IPS-11a (cell line): ENCODE results near the gene LDLR.
A peak's percentile ranks its signal among the peaks of the same experiment; 100 is the strongest.
"Not testable (repeated sequence)": the region's sequence is repeated elsewhere in the genome, so short reads cannot be mapped to it uniquely, and the experiment has no call there.

Experiments used
- H3K4me3 ChIP-seq: one replicate; pipeline ENCODE4 v1.5.1; 2013; ENCODE audit warnings: low read depth, low read length, control low read depth

LDLR gene

DNA sequence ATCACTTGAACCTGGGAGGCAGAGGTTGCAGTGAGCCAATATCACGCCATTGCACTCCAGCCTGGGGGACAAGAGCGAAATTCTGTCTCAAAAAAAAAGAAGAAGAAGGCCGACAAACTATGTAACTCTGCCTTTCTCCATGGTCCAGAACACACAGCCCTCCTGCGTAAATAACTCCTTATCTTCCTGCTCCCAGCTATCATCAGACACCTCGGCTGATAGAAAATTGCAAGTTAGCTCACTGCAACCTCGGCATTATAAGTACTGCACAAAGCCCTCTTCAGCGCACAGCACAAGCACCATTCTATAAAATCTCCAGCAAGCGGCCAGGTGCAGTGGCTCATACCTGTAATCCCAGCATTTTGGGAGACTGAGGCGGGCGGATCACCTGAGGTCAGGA lies 14.4 kb downstream of the LDLR start:
- H3K4me3 ChIP-seq = not testable (repeated sequence)

DNA sequence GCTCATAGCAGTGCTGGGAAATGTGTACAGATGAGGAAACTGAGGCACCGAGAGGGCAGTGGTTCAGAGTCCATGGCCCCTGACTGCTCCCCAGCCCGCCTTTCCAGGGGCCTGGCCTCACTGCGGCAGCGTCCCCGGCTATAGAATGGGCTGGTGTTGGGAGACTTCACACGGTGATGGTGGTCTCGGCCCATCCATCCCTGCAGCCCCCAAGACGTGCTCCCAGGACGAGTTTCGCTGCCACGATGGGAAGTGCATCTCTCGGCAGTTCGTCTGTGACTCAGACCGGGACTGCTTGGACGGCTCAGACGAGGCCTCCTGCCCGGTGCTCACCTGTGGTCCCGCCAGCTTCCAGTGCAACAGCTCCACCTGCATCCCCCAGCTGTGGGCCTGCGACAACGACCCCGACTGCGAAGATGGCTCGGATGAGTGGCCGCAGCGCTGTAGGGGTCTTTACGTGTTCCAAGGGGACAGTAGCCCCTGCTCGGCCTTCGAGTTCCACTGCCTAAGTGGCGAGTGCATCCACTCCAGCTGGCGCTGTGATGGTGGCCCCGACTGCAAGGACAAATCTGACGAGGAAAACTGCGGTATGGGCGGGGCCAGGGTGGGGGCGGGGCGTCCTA lies 15.9 kb downstream of the LDLR start:
- H3K4me3 ChIP-seq = no peak overlapping the region

DNA sequence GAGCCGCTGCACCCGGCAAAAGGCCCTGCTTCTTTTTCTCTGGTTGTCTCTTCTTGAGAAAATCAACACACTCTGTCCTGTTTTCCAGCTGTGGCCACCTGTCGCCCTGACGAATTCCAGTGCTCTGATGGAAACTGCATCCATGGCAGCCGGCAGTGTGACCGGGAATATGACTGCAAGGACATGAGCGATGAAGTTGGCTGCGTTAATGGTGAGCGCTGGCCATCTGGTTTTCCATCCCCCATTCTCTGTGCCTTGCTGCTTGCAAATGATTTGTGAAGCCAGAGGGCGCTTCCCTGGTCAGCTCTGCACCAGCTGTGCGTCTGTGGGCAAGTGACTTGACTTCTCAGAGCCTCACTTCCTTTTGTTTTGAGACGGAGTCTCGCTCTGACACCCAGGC lies 17.2 kb downstream of the LDLR start:
- no peak overlapping the region for H3K4me3 ChIP-seq

DNA sequence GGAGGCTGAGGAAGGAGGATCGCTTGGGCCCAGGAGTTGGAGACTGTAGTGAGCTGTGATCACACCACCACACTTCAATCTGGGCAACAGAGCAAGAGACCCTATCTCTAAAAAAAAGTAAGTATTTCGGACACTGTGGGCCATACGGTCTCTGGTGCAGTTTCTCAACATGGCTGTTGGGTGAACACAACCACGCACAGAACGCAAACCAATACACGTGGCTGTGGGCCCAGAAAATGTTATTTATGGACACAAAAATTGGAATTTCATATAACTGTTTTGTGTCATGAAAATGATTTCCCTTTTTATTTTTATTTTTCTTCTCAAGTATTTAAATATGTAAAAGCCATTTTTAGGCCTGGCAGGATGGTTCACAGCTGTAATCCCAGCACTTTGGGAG lies 19.5 kb downstream of the LDLR start:
- no peak overlapping the region for H3K4me3 ChIP-seq

DNA sequence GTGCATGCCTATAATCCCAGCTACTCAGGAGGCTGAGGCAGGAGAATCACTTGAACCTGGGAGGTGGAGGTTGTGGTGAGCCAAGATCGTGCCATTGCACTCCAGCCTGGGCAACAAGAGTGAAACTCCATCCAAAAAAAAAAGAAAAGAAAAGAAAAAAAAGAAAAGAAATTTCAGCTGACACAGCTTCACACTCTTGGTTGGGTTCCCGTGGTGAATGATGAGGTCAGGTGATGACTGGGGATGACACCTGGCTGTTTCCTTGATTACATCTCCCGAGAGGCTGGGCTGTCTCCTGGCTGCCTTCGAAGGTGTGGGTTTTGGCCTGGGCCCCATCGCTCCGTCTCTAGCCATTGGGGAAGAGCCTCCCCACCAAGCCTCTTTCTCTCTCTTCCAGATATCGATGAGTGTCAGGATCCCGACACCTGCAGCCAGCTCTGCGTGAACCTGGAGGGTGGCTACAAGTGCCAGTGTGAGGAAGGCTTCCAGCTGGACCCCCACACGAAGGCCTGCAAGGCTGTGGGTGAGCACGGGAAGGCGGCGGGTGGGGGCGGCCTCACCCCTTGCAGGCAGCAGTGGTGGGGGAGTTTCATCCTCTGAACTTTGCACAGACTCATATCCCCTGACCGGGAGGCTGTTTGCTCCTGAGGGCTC lies 22.0 kb downstream of the LDLR start:
- H3K4me3 ChIP-seq = no peak overlapping the region

DNA sequence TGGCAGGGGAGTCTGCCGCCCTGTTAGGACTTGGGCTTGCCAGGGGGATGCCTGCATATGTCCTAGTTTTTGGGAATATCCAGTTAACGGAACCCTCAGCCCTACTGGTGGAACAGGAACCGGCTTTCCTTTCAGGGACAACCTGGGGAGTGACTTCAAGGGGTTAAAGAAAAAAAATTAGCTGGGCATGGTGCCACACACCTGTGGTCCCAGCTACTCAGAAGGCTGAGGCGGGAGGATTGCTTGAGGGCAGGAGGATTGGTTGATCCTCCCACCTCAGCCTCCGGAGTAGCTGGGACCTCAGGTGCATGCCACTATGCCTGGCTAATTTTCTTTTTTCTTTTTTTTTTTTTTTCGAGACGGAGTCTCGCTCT lies 22.5 kb downstream of the LDLR start:
- H3K4me3 ChIP-seq = no peak overlapping the region

DNA sequence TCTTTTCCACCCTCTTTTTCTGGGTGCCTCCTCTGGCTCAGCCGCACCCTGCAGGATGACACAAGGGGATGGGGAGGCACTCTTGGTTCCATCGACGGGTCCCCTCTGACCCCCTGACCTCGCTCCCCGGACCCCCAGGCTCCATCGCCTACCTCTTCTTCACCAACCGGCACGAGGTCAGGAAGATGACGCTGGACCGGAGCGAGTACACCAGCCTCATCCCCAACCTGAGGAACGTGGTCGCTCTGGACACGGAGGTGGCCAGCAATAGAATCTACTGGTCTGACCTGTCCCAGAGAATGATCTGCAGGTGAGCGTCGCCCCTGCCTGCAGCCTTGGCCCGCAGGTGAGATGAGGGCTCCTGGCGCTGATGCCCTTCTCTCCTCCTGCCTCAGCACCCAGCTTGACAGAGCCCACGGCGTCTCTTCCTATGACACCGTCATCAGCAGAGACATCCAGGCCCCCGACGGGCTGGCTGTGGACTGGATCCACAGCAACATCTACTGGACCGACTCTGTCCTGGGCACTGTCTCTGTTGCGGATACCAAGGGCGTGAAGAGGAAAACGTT lies 24.0 kb downstream of the LDLR start:
- H3K4me3 ChIP-seq = no peak overlapping the region

DNA sequence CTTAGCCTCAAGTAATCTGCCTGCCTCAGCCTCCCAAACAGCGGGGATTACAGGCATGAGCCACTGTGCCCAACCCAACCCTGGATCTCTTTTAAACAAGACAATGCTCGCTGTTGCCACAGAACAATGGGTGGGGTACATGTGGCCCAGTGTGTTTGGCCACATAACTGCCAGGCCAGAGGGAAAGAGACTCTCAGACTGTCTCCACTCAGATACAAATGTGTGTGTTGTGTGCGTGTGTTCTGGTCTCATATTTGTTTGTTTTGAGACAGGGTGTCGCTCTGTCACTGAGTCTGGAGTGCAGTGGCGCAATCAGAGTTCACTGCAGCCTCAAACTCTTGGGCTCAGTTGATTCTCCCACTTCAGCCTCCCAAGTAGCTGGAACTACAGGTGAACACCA lies 25.8 kb downstream of the LDLR start:
- no peak overlapping the region for H3K4me3 ChIP-seq

DNA sequence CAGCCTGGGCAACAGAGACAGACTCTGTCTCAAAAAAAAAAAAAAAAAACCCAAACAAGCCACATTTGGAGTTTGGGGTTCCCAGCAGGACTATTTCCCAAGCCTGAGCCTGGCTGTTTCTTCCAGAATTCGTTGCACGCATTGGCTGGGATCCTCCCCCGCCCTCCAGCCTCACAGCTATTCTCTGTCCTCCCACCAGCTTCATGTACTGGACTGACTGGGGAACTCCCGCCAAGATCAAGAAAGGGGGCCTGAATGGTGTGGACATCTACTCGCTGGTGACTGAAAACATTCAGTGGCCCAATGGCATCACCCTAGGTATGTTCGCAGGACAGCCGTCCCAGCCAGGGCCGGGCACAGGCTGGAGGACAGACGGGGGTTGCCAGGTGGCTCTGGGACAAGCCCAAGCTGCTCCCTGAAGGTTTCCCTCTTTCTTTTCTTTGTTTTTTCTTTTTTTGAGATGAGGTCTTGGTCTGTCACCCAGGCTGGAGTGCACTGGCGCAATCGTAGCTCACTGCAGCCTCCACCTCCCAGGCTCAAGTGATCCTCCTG lies 26.7 kb downstream of the LDLR start:
- H3K4me3 ChIP-seq = no peak overlapping the region

DNA sequence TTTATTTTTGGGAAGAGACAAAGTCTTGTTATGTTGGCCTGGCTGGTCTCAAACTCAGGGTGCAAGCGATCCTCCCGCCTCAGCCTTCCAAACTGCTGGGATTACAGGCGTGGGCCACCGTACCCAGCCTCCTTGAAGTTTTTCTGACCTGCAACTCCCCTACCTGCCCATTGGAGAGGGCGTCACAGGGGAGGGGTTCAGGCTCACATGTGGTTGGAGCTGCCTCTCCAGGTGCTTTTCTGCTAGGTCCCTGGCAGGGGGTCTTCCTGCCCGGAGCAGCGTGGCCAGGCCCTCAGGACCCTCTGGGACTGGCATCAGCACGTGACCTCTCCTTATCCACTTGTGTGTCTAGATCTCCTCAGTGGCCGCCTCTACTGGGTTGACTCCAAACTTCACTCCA lies 27.2 kb downstream of the LDLR start:
- H3K4me3 ChIP-seq = no peak overlapping the region

DNA sequence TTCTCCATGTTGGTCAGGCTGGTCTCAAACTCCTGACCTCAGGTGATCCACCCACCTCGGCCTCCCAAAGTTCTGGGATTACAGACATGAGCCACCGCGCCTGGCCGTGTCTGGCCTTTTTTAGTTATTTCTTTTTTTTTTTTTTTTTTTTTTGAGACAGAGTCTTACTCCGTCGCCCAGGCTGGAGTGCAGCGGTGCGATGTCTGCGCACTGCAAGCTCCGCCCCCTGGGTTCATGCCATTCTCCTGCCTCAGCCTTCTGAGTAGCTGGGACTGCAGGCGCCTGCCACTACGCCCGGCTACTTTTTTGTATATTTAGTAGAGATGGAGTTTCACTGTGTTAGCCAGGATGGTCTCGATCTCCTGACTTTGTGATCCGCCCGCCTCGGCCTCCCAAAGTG lies 32.7 kb downstream of the LDLR start:
- H3K4me3 ChIP-seq = not testable (repeated sequence)

DNA sequence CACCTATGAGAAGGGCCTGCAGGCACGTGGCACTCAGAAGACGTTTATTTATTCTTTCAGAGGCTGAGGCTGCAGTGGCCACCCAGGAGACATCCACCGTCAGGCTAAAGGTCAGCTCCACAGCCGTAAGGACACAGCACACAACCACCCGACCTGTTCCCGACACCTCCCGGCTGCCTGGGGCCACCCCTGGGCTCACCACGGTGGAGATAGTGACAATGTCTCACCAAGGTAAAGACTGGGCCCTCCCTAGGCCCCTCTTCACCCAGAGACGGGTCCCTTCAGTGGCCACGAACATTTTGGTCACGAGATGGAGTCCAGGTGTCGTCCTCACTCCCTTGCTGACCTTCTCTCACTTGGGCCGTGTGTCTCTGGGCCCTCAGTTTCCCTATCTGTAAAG lies 33.9 kb downstream of the LDLR start:
- H3K4me3 ChIP-seq = no peak overlapping the region

DNA sequence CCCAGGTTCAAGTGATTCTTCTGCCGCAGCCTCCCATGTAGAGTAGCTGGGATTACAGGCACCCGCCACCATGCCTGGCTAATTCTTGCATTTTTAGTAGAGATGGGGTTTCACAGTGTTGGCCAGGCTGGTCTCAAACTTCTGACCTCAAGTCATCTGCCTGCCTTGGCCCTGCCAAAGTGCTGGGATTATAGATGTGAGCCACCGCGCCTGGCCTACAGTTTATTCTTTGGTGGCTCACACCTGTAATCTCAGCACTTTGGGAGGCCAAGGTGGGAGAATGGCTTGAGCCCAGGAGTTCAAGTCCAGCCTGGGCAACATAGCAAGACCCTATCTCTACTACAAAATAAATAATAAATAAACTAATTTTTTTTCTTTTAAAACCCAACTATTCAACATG lies 34.9 kb downstream of the LDLR start:
- H3K4me3 ChIP-seq = not testable (repeated sequence)

DNA sequence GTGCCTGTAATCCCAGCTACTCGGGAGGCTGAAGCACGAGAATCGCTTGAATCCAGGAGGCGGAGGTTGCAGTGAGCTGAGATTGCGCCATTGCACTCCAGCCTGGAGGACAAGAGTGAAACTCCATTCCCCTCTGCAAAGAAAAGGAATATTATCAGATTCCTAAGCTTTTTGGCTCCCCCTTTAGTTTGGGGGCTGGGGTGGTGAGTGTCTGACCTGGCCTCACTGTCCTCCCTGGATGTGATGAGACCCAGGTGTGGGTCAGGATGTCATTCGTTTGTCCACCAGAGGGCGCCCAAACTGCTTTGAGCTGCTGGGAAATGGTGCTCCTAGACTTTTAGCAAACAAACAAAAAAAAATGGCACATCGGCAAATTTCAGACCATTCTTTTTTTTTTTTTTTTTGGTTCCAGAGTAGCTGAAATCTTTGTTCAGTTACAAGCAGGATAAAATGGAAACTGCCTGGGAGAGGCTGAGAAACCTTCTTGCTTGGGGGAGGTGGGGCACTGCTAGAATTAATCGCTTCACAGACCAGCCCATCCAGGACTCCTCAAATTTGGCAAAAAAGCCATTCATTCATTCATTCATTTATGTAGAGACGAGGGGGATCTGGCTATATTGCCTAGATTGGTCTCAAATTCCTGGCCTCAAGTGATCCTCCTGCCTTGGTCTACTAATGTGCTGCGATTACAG lies 36.9 kb downstream of the LDLR start:
- no peak overlapping the region for H3K4me3 ChIP-seq

DNA sequence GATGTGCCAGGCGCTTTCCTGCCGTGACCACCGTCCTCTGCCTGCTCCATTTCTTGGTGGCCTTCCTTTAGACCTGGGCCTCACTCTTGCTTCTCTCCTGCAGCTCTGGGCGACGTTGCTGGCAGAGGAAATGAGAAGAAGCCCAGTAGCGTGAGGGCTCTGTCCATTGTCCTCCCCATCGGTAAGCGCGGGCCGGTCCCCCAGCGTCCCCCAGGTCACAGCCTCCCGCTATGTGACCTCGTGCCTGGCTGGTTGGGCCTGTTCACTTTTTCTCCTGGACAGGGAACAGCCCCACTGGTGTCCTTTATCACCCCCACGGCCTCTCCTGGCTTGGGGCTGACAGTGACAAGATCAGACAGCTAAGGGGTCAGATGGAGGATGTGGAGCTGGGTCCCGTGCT lies 38.6 kb downstream of the LDLR start:
- no peak overlapping the region for H3K4me3 ChIP-seq

DNA sequence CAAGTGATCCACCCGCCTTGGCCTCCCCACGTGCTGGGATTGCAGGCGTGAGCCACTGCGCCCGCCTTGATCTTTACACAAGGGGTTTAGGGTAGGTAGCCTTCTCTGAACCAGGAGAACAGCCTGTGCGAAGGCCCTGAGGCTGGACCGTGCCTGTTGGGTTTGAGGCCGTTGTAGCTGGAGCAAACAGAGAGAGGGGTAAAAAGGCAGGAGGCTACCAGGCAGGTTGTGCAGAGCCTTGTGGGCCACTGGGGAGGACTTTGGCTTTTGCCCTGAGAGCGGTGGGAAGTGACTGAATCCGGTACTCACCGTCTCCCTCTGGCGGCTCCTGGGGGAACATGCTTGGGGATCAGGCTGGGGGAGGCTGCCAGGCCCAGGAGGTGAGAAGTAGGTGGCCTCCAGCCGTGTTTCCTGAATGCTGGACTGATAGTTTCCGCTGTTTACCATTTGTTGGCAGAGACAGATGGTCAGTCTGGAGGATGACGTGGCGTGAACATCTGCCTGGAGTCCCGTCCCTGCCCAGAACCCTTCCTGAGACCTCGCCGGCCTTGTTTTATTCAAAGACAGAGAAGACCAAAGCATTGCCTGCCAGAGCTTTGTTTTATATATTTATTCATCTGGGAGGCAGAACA lies 41.7 kb downstream of the LDLR start:
- H3K4me3 ChIP-seq = no peak overlapping the region

DNA sequence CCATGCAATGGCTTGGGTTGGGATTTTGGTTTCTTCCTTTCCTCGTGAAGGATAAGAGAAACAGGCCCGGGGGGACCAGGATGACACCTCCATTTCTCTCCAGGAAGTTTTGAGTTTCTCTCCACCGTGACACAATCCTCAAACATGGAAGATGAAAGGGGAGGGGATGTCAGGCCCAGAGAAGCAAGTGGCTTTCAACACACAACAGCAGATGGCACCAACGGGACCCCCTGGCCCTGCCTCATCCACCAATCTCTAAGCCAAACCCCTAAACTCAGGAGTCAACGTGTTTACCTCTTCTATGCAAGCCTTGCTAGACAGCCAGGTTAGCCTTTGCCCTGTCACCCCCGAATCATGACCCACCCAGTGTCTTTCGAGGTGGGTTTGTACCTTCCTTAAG lies 42.2 kb downstream of the LDLR start:
- no peak overlapping the region for H3K4me3 ChIP-seq

DNA sequence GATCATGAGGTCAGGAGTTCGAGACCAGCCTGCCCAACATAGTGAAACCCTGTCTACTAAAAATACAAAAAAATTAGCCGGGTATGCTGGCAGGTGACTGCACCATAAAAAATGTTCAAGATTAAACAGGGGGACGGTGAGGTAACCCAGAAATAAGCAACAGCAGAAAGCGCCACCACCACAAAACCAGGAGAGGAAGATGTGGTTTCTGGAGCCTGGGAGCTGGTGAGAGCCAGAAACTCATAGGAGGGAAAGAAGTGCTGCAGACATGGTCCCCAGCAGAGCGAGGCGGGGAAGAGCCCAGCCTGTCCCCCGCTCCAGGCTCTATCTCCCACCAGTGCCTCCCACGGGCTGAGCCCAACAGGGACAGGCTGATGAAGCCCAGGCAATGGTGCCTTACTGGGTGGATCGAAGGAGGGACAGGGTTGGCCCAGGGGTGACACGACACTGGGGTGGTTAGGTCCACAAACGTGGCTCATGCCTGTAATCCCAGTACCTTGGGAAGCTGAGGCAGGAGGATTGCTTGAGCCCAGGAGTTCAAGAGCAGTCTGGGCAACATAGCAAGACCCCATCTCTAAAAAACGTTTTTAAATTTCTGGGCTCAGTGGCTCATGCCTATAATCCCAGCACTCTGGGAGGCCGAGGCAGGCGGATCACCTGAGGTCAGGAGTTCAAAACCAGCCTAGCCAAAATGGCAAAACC lies 47.3 kb downstream of the LDLR start:
- no peak overlapping the region for H3K4me3 ChIP-seq

DNA sequence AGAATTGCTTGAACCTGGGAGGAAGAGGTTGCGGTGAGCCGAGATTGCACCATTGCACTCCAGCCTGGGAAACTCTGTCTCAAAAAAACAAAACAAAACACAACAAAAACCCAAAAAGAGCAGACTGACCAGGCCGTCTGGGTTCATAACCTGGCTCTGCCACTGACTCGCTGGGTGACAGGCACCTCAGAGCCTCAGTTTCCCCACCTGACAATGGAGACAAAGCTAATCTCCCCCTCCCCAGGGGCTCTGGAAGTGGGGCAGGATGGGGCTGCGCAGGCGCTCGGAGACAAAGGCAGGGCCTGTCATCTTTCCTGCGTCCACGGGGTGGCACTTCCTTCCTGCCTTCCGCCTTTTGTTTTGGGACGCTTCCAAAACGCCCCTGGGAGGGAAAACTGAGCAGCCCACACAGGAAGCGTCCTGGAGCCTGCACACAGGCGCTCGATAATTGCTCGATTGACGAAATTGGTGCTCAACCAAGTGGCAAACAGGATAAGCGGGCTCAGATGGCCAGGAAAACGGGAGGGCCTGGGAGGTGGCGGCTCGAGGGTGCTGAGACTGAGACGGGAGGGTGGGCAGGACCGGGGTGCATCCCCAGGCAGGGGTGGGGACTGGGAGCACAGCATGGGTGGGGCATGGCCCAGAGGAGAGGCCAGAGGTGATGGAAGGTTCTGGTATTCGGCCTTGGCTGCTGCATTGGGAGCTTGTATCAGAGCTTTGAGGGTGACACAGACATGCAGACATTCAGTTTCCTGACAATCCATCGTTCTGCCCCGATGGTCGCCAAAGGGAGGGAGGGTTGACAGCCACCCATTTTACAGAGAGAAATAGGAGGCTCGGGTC lies 48.5 kb downstream of the LDLR start:
- H3K4me3 ChIP-seq = peak overlapping the region; percentile 17
